Calu3 (cell line): Measurements from ENCODE around the gene FOXP1. TPM values are rescaled to one million over a fixed set of nuclear protein-coding genes. Genes with fewer than 3 reads are reported as not detected.

Source experiments
- BruUV-seq: library from RNA; stranded (reverse); fragments of 400-500 nt; replicated peaks from 2 replicates; lab custom pipeline; 2021; lab: Mats Ljungman, UMichigan
- CTCF ChIA-PET: fragments of 300-600 bp; sonication (Branson Sonifier 250); formaldehyde crosslinking; loops from one replicate; lab custom pipeline; 2022; ENCODE audit warnings: antibody characterized with exemption; lab: Charles Lee
- DNase-seq: peaks from one replicate; pipeline ENCODE4 v3.0.0; 2022
- H3K27ac Mint-ChIP-seq: one replicate; pipeline ENCODE4 v1.8.0; 2022; ENCODE audit warnings: mixed read lengths; ENCODE audit not compliant: unreplicated experiment
- H3K27me3 Mint-ChIP-seq: one replicate; pipeline ENCODE4 v1.8.0; 2022; ENCODE audit warnings: mixed read lengths; ENCODE audit not compliant: unreplicated experiment
- H3K36me3 Mint-ChIP-seq: one replicate; pipeline ENCODE4 v1.8.0; 2022; ENCODE audit warnings: mild to moderate bottlenecking, moderate library complexity, mixed read lengths; ENCODE audit not compliant: insufficient read depth, unreplicated experiment
- H3K4me1 Mint-ChIP-seq: one replicate; pipeline ENCODE4 v1.8.0; 2022; ENCODE audit warnings: mild to moderate bottlenecking, low read depth, mixed read lengths; ENCODE audit not compliant: unreplicated experiment
- H3K4me3 Mint-ChIP-seq: one replicate; pipeline ENCODE4 v1.8.0; 2022; ENCODE audit warnings: mild to moderate bottlenecking, low read depth, moderate library complexity, mixed read lengths; ENCODE audit not compliant: unreplicated experiment
- H3K9me3 Mint-ChIP-seq: one replicate; pipeline ENCODE4 v1.8.0; 2022; ENCODE audit warnings: low read depth, mixed read lengths; ENCODE audit not compliant: unreplicated experiment
- intact Hi-C: fragments of 100-400 bp; cut with micrococcal nuclease; formaldehyde crosslinking; loops from one replicate; pipeline ENCODE4 v1.10.0; 2022; ENCODE audit not compliant: unreplicated experiment
- total RNA-seq: library from RNA; stranded (reverse); gene quantifications from 2 replicates; pipeline ENCODE4 v1.2.3, GENCODE V29; 2022
- TF ChIP-seq, protein P1 (sequence below): fragments of 200-600 bp; IDR thresholded peaks from one replicate; pipeline ENCODE4 v1.8.0; 2022; ENCODE audit warnings: antibody characterized with exemption; ENCODE audit not compliant: unreplicated experiment

The FOXP1 gene
- total RNA-seq, 1 experiment from 2014 or later = 82.8 TPM

DNA sequence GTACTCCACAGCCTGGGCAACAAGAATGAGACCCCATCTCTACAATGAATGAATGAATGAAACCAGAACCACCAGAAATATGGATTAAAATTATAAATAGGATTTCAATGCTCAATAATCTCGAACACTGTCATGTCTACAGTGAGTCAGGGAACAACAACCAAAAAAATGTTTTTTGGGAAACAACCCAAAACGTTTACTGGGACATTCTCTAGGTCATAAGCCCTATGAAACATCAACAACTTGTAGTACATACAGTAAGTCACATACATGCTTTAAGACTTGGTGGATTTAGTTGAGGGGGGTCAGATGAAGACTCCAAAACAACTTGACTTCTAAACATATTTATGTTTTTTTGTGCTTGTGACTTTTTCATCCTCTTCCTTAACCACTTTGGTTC is 511.2 kb downstream of the FOXP1 start:
- no peaks in the 10 kb centered on the region for H3K36me3 Mint-ChIP-seq
- intact Hi-C loops = no loop called here
- no peaks in the 10 kb centered on the region for H3K9me3 Mint-ChIP-seq
- TF ChIP-seq, protein P1, sequence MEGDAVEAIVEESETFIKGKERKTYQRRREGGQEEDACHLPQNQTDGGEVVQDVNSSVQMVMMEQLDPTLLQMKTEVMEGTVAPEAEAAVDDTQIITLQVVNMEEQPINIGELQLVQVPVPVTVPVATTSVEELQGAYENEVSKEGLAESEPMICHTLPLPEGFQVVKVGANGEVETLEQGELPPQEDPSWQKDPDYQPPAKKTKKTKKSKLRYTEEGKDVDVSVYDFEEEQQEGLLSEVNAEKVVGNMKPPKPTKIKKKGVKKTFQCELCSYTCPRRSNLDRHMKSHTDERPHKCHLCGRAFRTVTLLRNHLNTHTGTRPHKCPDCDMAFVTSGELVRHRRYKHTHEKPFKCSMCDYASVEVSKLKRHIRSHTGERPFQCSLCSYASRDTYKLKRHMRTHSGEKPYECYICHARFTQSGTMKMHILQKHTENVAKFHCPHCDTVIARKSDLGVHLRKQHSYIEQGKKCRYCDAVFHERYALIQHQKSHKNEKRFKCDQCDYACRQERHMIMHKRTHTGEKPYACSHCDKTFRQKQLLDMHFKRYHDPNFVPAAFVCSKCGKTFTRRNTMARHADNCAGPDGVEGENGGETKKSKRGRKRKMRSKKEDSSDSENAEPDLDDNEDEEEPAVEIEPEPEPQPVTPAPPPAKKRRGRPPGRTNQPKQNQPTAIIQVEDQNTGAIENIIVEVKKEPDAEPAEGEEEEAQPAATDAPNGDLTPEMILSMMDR = no peak
- BruUV-seq = no TSS peak
- no peak overlapping the region for H3K4me3 Mint-ChIP-seq
- no peaks in the 10 kb centered on the region for H3K27me3 Mint-ChIP-seq
- peaks cover 32% of the 10 kb centered on the region for H3K4me1 Mint-ChIP-seq
- DNase-seq = no peak
- CTCF ChIA-PET = no interaction called here
- H3K27ac Mint-ChIP-seq = no peak overlapping the region

DNA sequence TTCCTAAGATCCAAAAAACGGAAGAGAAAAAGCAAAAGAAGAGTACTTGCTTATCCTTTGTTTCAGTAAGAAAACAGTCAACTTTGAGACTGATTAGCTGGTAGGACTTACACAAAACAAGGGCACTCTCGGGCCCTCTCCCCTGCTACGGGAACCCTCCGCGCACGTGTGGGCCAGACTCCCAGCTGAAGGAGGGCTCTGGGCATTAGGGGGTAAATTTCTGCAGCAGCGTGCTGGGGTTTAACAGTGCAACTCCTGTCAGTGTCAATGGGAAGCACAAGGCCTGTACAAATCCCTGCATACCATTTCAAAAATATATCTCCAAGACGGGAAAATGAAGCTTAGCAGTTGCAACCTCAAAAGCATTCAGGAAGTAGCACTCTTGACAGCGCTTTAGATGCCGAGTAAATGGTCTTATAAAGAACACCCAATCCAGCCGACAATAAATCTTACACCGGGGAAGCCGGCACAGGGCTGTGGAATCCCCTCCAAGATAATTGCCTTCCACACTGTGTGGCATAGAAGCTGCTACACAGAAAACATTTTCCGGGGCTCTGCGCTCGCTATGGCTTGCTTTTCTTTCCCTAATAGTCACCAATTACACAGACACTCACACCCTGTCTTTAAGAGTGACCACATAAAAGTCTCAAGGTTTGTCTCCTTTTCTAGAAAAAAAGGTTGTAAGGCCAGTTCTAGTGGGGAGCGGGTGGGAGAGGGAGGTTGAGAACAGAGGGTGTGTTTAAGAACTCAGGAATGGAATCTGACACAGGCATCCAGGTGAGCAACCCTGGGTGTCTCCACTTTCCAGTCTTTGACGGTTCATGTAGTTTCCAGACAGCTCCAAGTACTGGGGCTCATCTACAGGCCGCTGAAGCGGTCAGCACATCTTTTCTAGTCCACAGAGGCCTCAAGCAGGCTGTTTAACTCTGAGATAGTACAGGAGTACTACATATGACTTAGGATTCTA is 512.7 kb downstream of the FOXP1 start:
- BruUV-seq = no TSS peak
- H3K27me3 Mint-ChIP-seq = no peaks in the 10 kb centered on the region
- DNase-seq = no peak
- H3K27ac Mint-ChIP-seq = no peak overlapping the region
- no peak overlapping the region for H3K4me3 Mint-ChIP-seq
- peaks cover 47% of the 10 kb centered on the region for H3K4me1 Mint-ChIP-seq
- TF ChIP-seq, protein P1 = no peak
- H3K9me3 Mint-ChIP-seq = no peaks in the 10 kb centered on the region
- intact Hi-C loops = no loop called here
- peaks cover 12% of the 10 kb centered on the region for H3K36me3 Mint-ChIP-seq
- CTCF ChIA-PET = no interaction called here

DNA sequence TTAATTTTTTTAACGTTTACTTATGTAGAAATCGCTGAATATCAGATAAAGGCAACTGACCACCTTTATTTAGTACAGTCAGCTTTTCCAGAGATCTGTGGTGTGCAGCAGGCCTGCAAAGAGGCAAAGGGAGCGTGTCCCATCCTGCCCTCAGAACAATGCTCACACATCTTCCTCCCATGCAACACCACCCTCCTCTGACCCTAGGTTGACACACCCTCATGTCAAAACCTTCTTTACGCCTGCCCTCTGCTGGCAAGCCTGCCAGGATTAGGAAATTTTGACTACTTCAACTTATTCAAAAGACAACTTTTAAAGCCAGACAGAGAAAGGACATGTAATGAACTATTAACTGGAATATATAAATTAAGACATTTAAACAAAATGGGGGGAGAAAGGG is 513.7 kb downstream of the FOXP1 start:
- no peak overlapping the region for H3K4me3 Mint-ChIP-seq
- TF ChIP-seq, protein P1 = peak; percentile 16
- no peaks in the 10 kb centered on the region for H3K27me3 Mint-ChIP-seq
- no TSS peak for BruUV-seq
- peaks cover 12% of the 10 kb centered on the region for H3K36me3 Mint-ChIP-seq
- DNase-seq = peak; percentile 66
- H3K27ac Mint-ChIP-seq = no peak overlapping the region
- peaks cover 47% of the 10 kb centered on the region for H3K4me1 Mint-ChIP-seq
- intact Hi-C loops = loop anchor here (10.0 kb wide), 1 partner anchor 355 kb away; no protein-coding TSS in a partner anchor
- H3K9me3 Mint-ChIP-seq = no peaks in the 10 kb centered on the region
- CTCF ChIA-PET = no interaction called here

DNA sequence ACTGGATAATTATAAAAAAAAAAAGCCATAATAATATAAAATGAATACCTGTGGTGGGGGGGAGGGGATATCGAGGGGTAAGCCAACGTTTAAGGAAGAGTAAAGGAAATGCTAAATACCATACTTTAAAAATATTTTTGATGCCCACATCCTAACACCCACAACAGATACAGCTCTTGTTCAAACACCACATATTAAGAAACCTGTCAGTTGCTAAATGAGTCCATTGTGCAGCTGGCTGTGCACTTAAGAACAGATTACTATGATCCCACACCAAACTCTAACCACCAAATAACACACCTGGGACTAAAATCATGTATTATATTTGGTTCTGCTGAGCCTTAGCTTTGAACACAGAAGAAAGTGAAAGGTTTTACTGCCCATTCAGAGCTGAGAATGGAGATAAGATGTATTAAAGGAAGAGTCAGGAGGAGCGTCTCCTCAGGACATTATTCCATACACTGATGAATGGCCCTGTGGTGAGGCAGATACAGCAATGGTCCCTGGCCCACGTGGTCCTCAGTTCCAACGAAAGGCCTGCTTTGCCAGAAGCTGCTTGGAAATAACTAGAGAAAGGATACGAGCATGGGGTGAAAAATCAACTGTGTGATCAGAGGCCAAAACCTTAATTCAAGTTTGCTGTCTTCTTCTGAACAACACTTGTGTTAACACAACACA is 515.4 kb downstream of the FOXP1 start:
- BruUV-seq = no TSS peak
- Mint-ChIP-seq H3K27ac (no peak overlapping the region), H3K4me1 (peaks cover 40% of the 10 kb centered on the region), H3K27me3 (no peaks in the 10 kb centered on the region), H3K9me3 (no peaks in the 10 kb centered on the region), H3K36me3 (peaks cover 12% of the 10 kb centered on the region), H3K4me3 (no peak overlapping the region)
- intact Hi-C loops = loop anchor here (2.0 to 10.0 kb wide), 2 partner anchors 57 to 353 kb away; no protein-coding TSS in a partner anchor
- TF ChIP-seq, protein P1 = no peak
- no peak for DNase-seq
- CTCF ChIA-PET = interaction anchor here (1.0 kb wide), 1 partner anchor 9 kb away, joined by 4 read pairs; no protein-coding TSS in a partner anchor
